ENCODE measurements around the gene SYNJ2. TPM values are rescaled to one million over a fixed set of nuclear protein-coding genes. Genes with fewer than 3 reads are reported as not detected.

The SYNJ2 gene
- total and polyA plus RNA-seq, 11 donors = 7.5 to 27.0 (median 18.2) TPM

DNA sequence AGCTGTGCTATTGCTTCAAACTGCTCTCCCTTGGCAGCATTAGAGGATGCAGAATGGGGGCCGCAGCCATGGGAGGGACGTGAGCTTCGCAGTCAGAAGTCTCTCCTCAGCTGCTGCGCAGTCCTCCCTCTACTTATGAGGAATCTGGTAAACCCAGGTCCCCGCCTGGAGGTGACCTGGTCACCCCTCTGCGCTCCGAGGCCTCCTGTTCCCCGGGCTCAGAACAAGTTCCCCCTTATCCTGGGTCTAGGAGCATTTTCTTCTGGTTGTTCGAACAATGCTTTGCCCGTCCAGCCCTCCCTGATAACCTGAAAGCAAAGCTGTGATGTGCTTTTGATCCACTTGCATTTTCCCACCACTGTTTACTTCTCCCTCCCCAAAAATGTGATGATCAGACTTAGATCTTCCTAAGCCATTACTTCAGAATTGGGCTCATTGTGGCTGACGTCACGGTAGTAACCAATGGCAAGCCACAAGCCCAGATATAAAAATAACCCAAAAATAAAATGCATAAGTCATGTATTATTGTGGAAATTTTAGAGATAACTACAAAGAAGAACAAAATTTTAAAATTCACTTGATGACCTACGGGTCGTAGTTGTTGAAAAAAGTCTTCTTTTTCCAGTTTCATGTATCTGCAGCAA lies 105.7 kb downstream of the SYNJ2 start:
- peaks cover 0 to 95% (median 80%) of the 10 kb centered on the region in 9 donors for H3K36me3 ChIP-seq
- no peaks in the 10 kb centered on the region for H3K9me3 ChIP-seq
- peak overlapping the region in 1 of 12 donors; percentile 40 for H3K4me3 ChIP-seq
- DNase-seq (no peak), ATAC-seq (peak in 2 of 4 donors; percentile 4 to 32)
- peaks cover 0 to 9% (median 0%) of the 10 kb centered on the region in 12 donors for H3K4me1 ChIP-seq
- intact Hi-C loops (cut with DNase I) = no loop called here
- TF ChIP-seq, protein P1, sequence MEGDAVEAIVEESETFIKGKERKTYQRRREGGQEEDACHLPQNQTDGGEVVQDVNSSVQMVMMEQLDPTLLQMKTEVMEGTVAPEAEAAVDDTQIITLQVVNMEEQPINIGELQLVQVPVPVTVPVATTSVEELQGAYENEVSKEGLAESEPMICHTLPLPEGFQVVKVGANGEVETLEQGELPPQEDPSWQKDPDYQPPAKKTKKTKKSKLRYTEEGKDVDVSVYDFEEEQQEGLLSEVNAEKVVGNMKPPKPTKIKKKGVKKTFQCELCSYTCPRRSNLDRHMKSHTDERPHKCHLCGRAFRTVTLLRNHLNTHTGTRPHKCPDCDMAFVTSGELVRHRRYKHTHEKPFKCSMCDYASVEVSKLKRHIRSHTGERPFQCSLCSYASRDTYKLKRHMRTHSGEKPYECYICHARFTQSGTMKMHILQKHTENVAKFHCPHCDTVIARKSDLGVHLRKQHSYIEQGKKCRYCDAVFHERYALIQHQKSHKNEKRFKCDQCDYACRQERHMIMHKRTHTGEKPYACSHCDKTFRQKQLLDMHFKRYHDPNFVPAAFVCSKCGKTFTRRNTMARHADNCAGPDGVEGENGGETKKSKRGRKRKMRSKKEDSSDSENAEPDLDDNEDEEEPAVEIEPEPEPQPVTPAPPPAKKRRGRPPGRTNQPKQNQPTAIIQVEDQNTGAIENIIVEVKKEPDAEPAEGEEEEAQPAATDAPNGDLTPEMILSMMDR (IDR thresholded peaks at IDR 0.05) = no peak
- no peak for TF ChIP-seq POLR2A (IDR thresholded peaks at IDR 0.05)
- peak overlapping the region in 2 of 12 donors; percentile 22 to 58 for H3K27ac ChIP-seq
- 88 to 90% (median 88%) methylated on average over 13 to 14 of the region's 14 CpGs for WGBS, 4 donors
- no peaks in the 10 kb centered on the region for H3K27me3 ChIP-seq

DNA sequence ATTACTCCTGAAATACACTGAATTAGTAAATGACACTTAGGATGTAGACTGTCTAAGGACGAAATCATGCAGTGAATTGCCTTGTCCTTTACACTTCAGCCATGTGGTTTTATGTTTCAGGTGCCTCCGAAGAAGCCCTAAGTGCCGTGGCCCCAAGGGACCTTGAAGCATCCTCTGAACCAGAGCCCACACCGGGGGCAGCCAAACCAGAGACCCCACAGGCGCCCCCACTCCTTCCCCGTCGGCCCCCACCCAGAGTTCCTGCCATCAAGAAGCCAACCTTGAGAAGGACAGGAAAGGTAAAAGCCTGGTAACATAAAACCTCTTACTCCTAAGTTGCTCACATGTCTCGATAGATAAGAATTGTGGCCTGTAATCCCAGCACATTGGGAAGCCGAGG lies 111.1 kb downstream of the SYNJ2 start:
- Histone ChIP-seq H3K4me3 (no peak overlapping the region), H3K36me3 (peaks cover 8 to 96% (median 90%) of the 10 kb centered on the region in 9 donors), H3K27ac (no peak overlapping the region), H3K4me1 (peaks cover 0 to 4% (median 0%) of the 10 kb centered on the region in 12 donors), H3K27me3 (no peaks in the 10 kb centered on the region), H3K9me3 (no peaks in the 10 kb centered on the region)
- intact Hi-C loops (cut with DNase I) = no loop called here
- WGBS, 4 donors = 90 to 96% (median 95%) methylated on average over 9 of the region's 9 CpGs
- ATAC-seq (no peak), DNase-seq (no peak)
- TF ChIP-seq POLR2A (IDR thresholded peaks at IDR 0.05) = no peak
- TF ChIP-seq, protein P1 (IDR thresholded peaks at IDR 0.05) = no peak

DNA sequence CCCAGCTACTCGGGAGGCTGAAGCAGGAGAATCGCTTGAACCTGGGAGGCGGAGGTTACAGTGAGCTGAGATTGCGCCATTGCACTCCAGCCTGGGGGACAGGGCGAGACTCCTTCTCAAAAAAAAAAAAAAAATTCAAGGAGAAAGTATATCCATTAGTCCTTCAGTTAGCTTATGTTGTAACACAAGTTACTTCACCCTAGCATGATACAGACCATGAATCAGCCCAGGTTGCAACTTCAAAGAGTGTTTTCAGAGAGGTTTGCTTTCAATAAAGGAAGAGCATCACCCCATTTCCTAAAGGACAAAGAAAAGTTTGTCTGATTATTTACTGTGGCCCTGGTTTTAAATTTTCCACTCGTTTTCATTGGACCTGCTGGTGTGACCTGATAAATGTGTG lies 113.4 kb downstream of the SYNJ2 start:
- Histone ChIP-seq H3K27me3 (no peaks in the 10 kb centered on the region), H3K27ac (no peak overlapping the region), H3K4me3 (no peak overlapping the region), H3K4me1 (no peaks in the 10 kb centered on the region), H3K9me3 (no peaks in the 10 kb centered on the region), H3K36me3 (peaks cover 8 to 95% (median 72%) of the 10 kb centered on the region in 9 donors)
- 89 to 94% (median 91%) methylated on average over 6 of the region's 6 CpGs for WGBS, 4 donors
- ATAC-seq (no peak), DNase-seq (no peak)
- TF ChIP-seq POLR2A (IDR thresholded peaks at IDR 0.05) = no peak
- TF ChIP-seq, protein P1 (IDR thresholded peaks at IDR 0.05) = no peak
- intact Hi-C loops (cut with DNase I) = no loop called here

DNA sequence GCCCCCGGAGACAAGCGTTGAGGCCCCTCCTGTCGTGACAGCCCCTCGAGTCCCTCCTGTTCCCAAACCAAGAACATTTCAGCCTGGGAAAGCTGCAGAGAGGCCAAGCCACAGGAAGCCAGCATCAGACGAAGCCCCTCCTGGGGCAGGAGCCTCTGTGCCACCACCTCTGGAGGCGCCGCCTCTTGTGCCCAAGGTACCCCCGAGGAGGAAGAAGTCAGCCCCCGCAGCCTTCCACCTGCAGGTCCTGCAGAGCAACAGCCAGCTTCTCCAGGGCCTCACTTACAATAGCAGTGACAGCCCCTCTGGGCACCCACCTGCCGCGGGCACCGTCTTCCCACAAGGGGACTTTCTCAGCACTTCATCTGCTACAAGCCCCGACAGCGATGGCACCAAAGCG lies 114.0 kb downstream of the SYNJ2 start:
- Histone ChIP-seq H3K27ac (no peak overlapping the region), H3K9me3 (no peaks in the 10 kb centered on the region), H3K36me3 (peaks cover 8 to 88% (median 66%) of the 10 kb centered on the region in 9 donors), H3K4me3 (no peak overlapping the region), H3K27me3 (no peaks in the 10 kb centered on the region), H3K4me1 (no peaks in the 10 kb centered on the region)
- intact Hi-C loops (cut with DNase I) = no loop called here
- DNase-seq = no peak
- ATAC-seq = peak in 1 of 4 donors; percentile 9
- TF ChIP-seq, protein P1 (IDR thresholded peaks at IDR 0.05) = no peak
- TF ChIP-seq POLR2A (IDR thresholded peaks at IDR 0.05) = no peak
- WGBS, 4 donors = 94 to 96% (median 96%) methylated on average over 13 to 15 of the region's 15 CpGs

Data from heart left ventricle (tissue), 16 donors.